GM12878 (cell line): ENCODE measurements around the gene ZBTB21. TPM values are rescaled to one million over a fixed set of nuclear protein-coding genes. Genes with fewer than 3 reads are reported as not detected.

ENCODE experiments used
- ATAC-seq: fragments of 200-7000 bp; cut with Tn5 transposase; 3 replicates; pipeline ENCODE4 v1.9.1; 2020; ENCODE audit warnings: mild to moderate bottlenecking, moderate library complexity
- BruUV-seq: library from RNA; stranded (reverse); fragments of 400-500 nt; replicated peaks from 2 replicates; lab custom pipeline; 2021; lab: Mats Ljungman, UMichigan
- CTCF ChIA-PET: fragments of 300-600 bp; sonication (Branson Sonifier 250); formaldehyde crosslinking; extraction: SDS; loops from one replicate; lab custom pipeline; 2021; ENCODE audit warnings: inconsistent platforms; lab: Yijun Ruan, JAX
- POLR2A ChIA-PET: fragments of 350-600 bp; formaldehyde crosslinking; extraction: SDS; loops from one replicate; lab custom pipeline; 2021; ENCODE audit warnings: inconsistent platforms; lab: Charles Lee
- RAD21 ChIA-PET: fragments of 300-600 bp; sonication (Branson Sonifier 250); formaldehyde crosslinking; loops from one replicate; lab custom pipeline; 2023; ENCODE audit warnings: antibody characterized with exemption; ENCODE audit not compliant: unreplicated experiment; lab: Charles Lee
- SMC1A ChIA-PET: fragments of 300-600 bp; sonication (Branson Sonifier 250); formaldehyde crosslinking; loops from one replicate; lab custom pipeline; 2023; ENCODE audit not compliant: unreplicated experiment, uncharacterized antibody; lab: Charles Lee
- DNase-seq: peaks from one replicate; pipeline ENCODE4 v3.0.0-alpha.2; 2011; ENCODE audit warnings: low read depth, low spot score
- FAIRE-seq: peaks from 3 replicates; lab custom pipeline; 2011; peaks lifted over from hg19 to GRCh38; lab: Jason Lieb, UNC
- H2AFZ ChIP-seq: 2 replicates; pipeline ENCODE4 v1.6.0; 2011; ENCODE audit warnings: low read depth, low read length, control low read depth; ENCODE audit not compliant: control insufficient read depth
- H3K27ac ChIP-seq: 2 replicates; pipeline ENCODE4 v1.5.1; 2011; ENCODE audit warnings: control low read depth; ENCODE audit not compliant: control insufficient read depth, insufficient read depth
- H3K27me3 ChIP-seq, 2 experiments: replicated peaks in 1 of 2; 2 replicates each; pipeline versions ENCODE4 v1.6.0 to v1.6.1; 2011; ENCODE audit warnings: low read length in 1 of 2; ENCODE audit not compliant: control insufficient read depth in 2 of 2, insufficient read depth in 2 of 2
- H3K36me3 ChIP-seq, 2 experiments: 2 replicates each; pipeline ENCODE4 v1.5.1; 2011; ENCODE audit warnings: low read length in 1 of 2; ENCODE audit not compliant: control insufficient read depth in 2 of 2, insufficient read depth in 2 of 2
- H3K4me1 ChIP-seq: 2 replicates; pipeline ENCODE4 v1.6.1; 2011; ENCODE audit warnings: mild to moderate bottlenecking, low read length, moderate library complexity, mixed read lengths; ENCODE audit not compliant: control insufficient read depth, insufficient read depth
- H3K4me2 ChIP-seq: 2 replicates; pipeline ENCODE4 v1.6.0; 2011; ENCODE audit warnings: control low read depth; ENCODE audit not compliant: control insufficient read depth, insufficient read depth
- H3K4me3 ChIP-seq: fragments of 200-600 bp; sonication (generic); 2 replicates; pipeline ENCODE4 v1.5.1; 2016
- H3K79me2 ChIP-seq: 2 replicates; pipeline ENCODE4 v1.6.0; 2011; ENCODE audit warnings: low read length; ENCODE audit not compliant: control insufficient read depth, insufficient read depth
- H3K9ac ChIP-seq: 2 replicates; pipeline ENCODE4 v1.8.0; 2011; ENCODE audit warnings: low read length, control low read depth, mixed read lengths; ENCODE audit not compliant: control insufficient read depth, insufficient read depth
- H3K9me3 ChIP-seq: replicated peaks from 3 replicates; pipeline ENCODE4 v1.5.1; 2011; ENCODE audit warnings: mild to moderate bottlenecking, low read length; ENCODE audit not compliant: control insufficient read depth, insufficient read depth
- H4K20me1 ChIP-seq: 2 replicates; pipeline ENCODE4 v1.6.0; 2011; ENCODE audit not compliant: control insufficient read depth, insufficient read depth
- BACH1 ChIP-seq: fragments of 450-650 bp; IDR thresholded peaks from 2 replicates; pipeline ENCODE4 v1.6.1; 2017; ENCODE audit warnings: mild to moderate bottlenecking, borderline replicate concordance
- BCL11A ChIP-seq: IDR thresholded peaks from 2 replicates; pipeline ENCODE4 v1.6.1; 2011; ENCODE audit warnings: low read depth, low read length
- CHD4 ChIP-seq: fragments of 200-600 bp; sonication (generic); IDR thresholded peaks from 2 replicates; pipeline ENCODE4 v1.6.1; 2016; ENCODE audit warnings: mild to moderate bottlenecking
- CREM ChIP-seq: IDR thresholded peaks from 2 replicates; pipeline ENCODE4 v1.6.1; 2014; ENCODE audit warnings: antibody characterized with exemption, low read depth
- MTA3 ChIP-seq: IDR thresholded peaks from 2 replicates; pipeline ENCODE4 v1.6.1; 2012; ENCODE audit warnings: low read length, inconsistent platforms, borderline replicate concordance
- NBN ChIP-seq: fragments of 450-650 bp; IDR thresholded peaks from 2 replicates; pipeline ENCODE4 v1.6.1; 2016
- RBBP5 ChIP-seq: fragments of 200-600 bp; sonication (generic); conservative IDR thresholded peaks from 2 replicates; pipeline ENCODE4 v1.6.1; 2016
- SP1 ChIP-seq: IDR thresholded peaks from one replicate; pipeline ENCODE4 v1.6.1; 2011; ENCODE audit warnings: low read depth, low read length
- SREBF1 ChIP-seq: IDR thresholded peaks from 2 replicates; pipeline ENCODE4 v1.6.1; 2012; ENCODE audit warnings: mild to moderate bottlenecking, low read length
- YBX1 ChIP-seq: fragments of 450-650 bp; IDR thresholded peaks from 2 replicates; pipeline ENCODE4 v1.6.1; 2016; ENCODE audit warnings: antibody characterized with exemption
- WGBS: methylation state at CpG from one replicate; pipeline ENCODE4 v1.1.6; 2016; ENCODE audit warnings: low lambda C conversion rate; ENCODE audit not compliant: insufficient replicate concordance, insufficient coverage; ENCODE audit errors: missing lambda C conversion rate; 5-methylcytosine and 5-hydroxymethylcytosine counted together
- in situ Hi-C: fragments of 300-500 bp; cut with MboI; formaldehyde crosslinking; loops from 9 replicates; pipeline ENCODE4 v1.14.3; 2018; ENCODE audit warnings: mixed read lengths
- intact Hi-C: fragments of 100-400 bp; cut with micrococcal nuclease; formaldehyde crosslinking; loops from one replicate; pipeline ENCODE4 v1.14.2; 2022; ENCODE audit not compliant: unreplicated experiment
- polyA plus RNA-seq, 11 experiments: library from polyadenylated mRNA; depleted of rRNA in 4 of 11; unstranded in 6 of 11; stranded (reverse) in 5 of 11; fragments of >200 nt; fragmentation: Nextera tagmentation in 4 of 11; fragmentation: Illumina TruSeq in 1 of 11; extraction: Ambion mirVana in 4 of 11; extraction: Trizol in 1 of 11; gene quantifications; 1 replicate in 1 of 11; 2 replicates in 10 of 11; pipeline versions ENCODE4 v1.2.1 to v1.2.3, GENCODE V29; 2011 to 2016; ENCODE audit warnings: inconsistent platforms in 2 of 11, missing spikeins in 2 of 11, low read depth in 1 of 11
- total RNA-seq, 4 experiments: library from RNA; depleted of rRNA in 3 of 4; stranded (reverse); fragments of >200 nt in 3 of 4; fragmentation: Illumina TruSeq in 1 of 4; extraction: Trizol in 1 of 4; gene quantifications; 2 replicates each; pipeline versions ENCODE4 v1.2.1 to v1.2.3, GENCODE V29; 2013 to 2021
- TF ChIP-seq, protein P1 (sequence below): IDR thresholded peaks from 2 replicates; pipeline ENCODE4 v1.6.1; 2012; ENCODE audit warnings: low read depth, low read length, improper control_type of control experiment
- TF ChIP-seq, protein P2 (sequence below): fragments of 450-650 bp; formaldehyde crosslinking; IDR thresholded peaks from 2 replicates; pipeline ENCODE4 v1.4.0; 2022; ENCODE audit warnings: mild to moderate bottlenecking, moderate library complexity
- TF ChIP-seq, protein P3 (sequence below): fragments of 450-650 bp; IDR thresholded peaks from 2 replicates; pipeline ENCODE4 v1.6.1; 2017; ENCODE audit warnings: mild to moderate bottlenecking, low read depth, inconsistent platforms; ENCODE audit not compliant: poor library complexity, severe bottlenecking

The ZBTB21 gene
- total and polyA plus RNA-seq, 10 of the 15 experiments (the other 5 are each of a cell fraction or from before 2014, with no cell fraction given), result 1.8 to 21.6 (median 10.6) TPM

DNA sequence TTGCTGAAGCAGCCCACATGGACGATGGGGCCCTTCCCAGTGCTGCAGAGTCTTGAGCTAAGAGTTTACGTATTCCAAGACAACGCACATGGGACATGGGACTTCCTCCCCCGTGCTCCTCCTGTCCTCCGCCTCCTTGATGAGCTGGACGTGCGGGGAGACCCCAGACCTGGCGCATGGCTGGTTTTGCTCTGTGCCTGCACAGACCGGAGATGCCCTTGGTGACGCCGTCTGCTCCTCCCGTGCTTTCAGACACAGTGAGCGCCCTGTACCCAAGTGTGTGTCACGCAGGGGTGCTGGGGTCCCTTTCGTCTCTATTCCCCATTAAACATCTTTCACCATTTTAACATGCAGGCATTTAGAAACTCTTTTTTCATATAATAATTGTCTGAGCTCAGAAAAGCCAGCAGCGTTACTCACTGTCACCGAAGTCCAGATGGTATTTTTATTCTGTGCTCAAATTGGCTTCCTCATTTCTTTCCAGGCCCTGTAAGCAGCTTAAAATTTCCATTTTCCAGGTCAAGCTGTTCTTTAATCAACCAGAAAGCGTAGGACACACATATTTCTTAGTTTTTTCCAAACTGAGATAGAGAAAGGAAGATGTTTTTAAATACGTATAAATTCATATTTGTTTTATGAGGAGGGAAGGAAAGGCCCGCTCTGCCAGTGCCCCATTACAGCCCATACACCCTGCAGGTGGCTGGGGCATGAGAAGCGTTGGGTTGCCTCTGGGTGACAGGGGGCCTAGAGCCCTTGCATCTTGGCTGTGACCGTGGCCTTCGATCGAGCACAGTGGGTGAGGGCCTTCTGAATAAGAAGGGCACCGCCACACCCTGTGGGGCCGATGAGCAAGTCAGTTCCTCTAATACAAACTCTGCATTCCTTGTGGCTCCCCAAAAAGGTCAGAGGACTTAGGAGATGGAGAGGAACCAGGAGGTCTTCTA lies 17.9 kb upstream of the ZBTB21 start (continued):
- TF ChIP-seq YBX1 (no peak), RBBP5 (no peak), SREBF1 (no peak), SP1 (no peak), BACH1 (no peak), CREM (no peak)
- TF ChIP-seq, protein P1, sequence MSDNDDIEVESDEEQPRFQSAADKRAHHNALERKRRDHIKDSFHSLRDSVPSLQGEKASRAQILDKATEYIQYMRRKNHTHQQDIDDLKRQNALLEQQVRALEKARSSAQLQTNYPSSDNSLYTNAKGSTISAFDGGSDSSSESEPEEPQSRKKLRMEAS, result no peak

DNA sequence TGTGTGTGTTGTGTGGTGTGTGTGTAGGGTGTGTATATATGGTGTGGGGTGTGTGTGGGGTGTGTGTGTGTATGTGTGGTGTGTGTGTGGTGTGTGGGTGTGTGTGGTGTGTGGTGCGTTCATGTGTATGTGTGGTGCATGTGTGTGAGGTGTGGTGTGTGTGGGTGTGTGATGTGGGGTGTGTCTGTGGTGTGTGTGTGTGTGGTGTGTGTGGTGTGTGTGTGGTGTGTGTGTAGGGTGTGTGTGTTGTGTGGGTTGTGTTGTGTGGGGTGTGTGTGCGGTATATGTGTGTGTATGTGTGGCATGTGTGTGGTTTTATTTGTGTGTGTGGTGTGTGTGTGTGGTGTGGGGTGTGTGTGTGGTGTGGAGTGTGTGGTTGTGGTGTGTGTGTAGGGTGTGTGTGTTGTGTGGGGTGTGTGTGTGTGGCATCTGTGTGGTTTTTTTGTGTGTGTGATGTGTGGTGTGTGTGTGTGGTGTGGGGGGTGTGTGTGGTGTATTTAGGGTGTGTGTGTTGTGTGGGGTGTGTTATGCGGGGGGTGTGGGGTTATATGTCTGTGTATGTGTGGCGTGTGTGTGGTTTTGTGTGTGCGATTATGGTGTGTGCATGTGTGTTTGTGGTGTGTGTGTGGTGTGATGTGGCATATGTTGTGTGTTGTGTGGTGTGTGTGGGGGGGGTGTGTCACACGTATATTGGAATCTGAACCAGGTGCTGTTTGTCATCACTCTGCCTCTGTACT lies 17.1 kb upstream of the ZBTB21 start:
- Histone ChIP-seq H3K27ac (no peak overlapping the region), H3K4me1 (peaks cover 12% of the 10 kb centered on the region), H3K9ac (no peak overlapping the region), H3K27me3 (no peaks in the 10 kb centered on the region; a peak in 1 of 4 replicates), H4K20me1 (no peaks in the 10 kb centered on the region), H3K36me3 (no peaks in the 10 kb centered on the region), H3K79me2 (no peaks in the 10 kb centered on the region), H3K4me2 (no peak overlapping the region), H3K4me3 (no peak overlapping the region), H3K9me3 (no peaks in the 10 kb centered on the region), H2AFZ (no peak overlapping the region)
- no TSS peak for BruUV-seq
- CTCF ChIA-PET, result no interaction called here
- RAD21 ChIA-PET, result no interaction called here
- DNase-seq (no peak), ATAC-seq (no peak), FAIRE-seq (no peak)
- SMC1A ChIA-PET, result no interaction called here
- intact Hi-C loops, result no loop called here
- in situ Hi-C loops, result no loop called here
- POLR2A ChIA-PET, result no interaction called here
- WGBS, result 76% methylated on average over 6 of the region's 6 CpGs
- TF ChIP-seq, protein P2, sequence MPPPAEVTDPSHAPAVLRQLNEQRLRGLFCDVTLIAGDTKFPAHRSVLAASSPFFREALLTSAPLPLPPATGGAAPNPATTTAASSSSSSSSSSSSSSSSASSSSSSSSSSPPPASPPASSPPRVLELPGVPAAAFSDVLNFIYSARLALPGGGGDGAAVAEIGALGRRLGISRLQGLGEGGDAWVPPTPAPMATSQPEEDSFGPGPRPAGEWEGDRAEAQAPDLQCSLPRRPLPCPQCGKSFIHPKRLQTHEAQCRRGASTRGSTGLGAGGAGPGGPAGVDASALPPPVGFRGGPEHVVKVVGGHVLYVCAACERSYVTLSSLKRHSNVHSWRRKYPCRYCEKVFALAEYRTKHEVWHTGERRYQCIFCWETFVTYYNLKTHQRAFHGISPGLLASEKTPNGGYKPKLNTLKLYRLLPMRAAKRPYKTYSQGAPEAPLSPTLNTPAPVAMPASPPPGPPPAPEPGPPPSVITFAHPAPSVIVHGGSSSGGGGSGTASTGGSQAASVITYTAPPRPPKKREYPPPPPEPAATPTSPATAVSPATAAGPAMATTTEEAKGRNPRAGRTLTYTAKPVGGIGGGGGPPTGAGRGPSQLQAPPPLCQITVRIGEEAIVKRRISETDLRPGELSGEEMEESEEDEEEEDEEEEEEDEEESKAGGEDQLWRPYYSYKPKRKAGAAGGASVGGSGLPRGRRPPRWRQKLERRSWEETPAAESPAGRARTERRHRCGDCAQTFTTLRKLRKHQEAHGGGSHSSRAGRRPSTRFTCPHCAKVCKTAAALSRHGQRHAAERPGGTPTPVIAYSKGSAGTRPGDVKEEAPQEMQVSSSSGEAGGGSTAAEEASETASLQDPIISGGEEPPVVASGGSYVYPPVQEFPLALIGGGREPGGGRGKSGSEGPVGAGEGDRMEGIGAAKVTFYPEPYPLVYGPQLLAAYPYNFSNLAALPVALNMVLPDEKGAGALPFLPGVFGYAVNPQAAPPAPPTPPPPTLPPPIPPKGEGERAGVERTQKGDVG, result no peak
- no peak for TF ChIP-seq MTA3
- no peak for TF ChIP-seq SP1
- TF ChIP-seq, protein P3, sequence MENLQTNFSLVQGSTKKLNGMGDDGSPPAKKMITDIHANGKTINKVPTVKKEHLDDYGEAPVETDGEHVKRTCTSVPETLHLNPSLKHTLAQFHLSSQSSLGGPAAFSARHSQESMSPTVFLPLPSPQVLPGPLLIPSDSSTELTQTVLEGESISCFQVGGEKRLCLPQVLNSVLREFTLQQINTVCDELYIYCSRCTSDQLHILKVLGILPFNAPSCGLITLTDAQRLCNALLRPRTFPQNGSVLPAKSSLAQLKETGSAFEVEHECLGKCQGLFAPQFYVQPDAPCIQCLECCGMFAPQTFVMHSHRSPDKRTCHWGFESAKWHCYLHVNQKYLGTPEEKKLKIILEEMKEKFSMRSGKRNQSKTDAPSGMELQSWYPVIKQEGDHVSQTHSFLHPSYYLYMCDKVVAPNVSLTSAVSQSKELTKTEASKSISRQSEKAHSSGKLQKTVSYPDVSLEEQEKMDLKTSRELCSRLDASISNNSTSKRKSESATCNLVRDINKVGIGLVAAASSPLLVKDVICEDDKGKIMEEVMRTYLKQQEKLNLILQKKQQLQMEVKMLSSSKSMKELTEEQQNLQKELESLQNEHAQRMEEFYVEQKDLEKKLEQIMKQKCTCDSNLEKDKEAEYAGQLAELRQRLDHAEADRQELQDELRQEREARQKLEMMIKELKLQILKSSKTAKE, result no peak
- TF ChIP-seq CHD4, result 0 out of 2 replicates have a peak, but pooled peaks have one; percentile 67
- TF ChIP-seq NBN, result 0 out of 2 replicates have a peak, but pooled peaks have one; percentile 44
- TF ChIP-seq BCL11A, result no peak
